Measurements from ENCODE around the gene SGSH.
"Not testable (repeated sequence)": the region's sequence is repeated elsewhere in the genome, so short reads cannot be mapped to it uniquely, and the experiment has no call there.

Gene SGSH

GRCh38 chr17:80253631-80254395, 33.7 kb upstream of the SGSH start:
- no peak for DNase-seq

- peak; percentile 16 for DNase-seq
Measured at GRCh38 chr17:80252871-80253270, 32.7 kb upstream of the SGSH start.

- DNase-seq, result no peak
Measured at GRCh38 chr17:80251966-80252365, 31.8 kb upstream of the SGSH start.

GRCh38 chr17:80248894-80249710, 29.0 kb upstream of the SGSH start:
- no peak for DNase-seq

- DNase-seq, result no peak
Measured at GRCh38 chr17:80248001-80248893, 28.1 kb upstream of the SGSH start.

GRCh38 chr17:80247561-80247960, 27.4 kb upstream of the SGSH start:
- no peak for DNase-seq

- DNase-seq, result no peak
Measured at GRCh38 chr17:80246726-80247125, 26.6 kb upstream of the SGSH start.

GRCh38 chr17:80246266-80246681, 26.1 kb upstream of the SGSH start:
- DNase-seq, result no peak

GRCh38 chr17:80245566-80246265, 25.6 kb upstream of the SGSH start:
- no peak for DNase-seq

- no peak for DNase-seq
Measured at GRCh38 chr17:80244871-80245509, 24.9 kb upstream of the SGSH start.

GRCh38 chr17:80244448-80244847, 24.3 kb upstream of the SGSH start:
- DNase-seq, result not testable (repeated sequence)

- no peak for DNase-seq
Measured at GRCh38 chr17:80243526-80244433, 23.6 kb upstream of the SGSH start.

- DNase-seq, result no peak
Measured at GRCh38 chr17:80242505-80242904, 22.4 kb upstream of the SGSH start.

- no peak for DNase-seq
Measured at GRCh38 chr17:80237386-80237785, 17.3 kb upstream of the SGSH start.

- no peak for DNase-seq
Measured at GRCh38 chr17:80236911-80237310, 16.8 kb upstream of the SGSH start.

- no peak for DNase-seq
Measured at GRCh38 chr17:80233202-80233601, 13.1 kb upstream of the SGSH start.

- no peak for DNase-seq
Measured at GRCh38 chr17:80232438-80232837, 12.3 kb upstream of the SGSH start.

- DNase-seq, result no peak
Measured at GRCh38 chr17:80229011-80229410, 8.9 kb upstream of the SGSH start.

GRCh38 chr17:80228477-80228876, 8.3 kb upstream of the SGSH start:
- DNase-seq, result no peak

GRCh38 chr17:80227666-80228065, 7.5 kb upstream of the SGSH start:
- DNase-seq, result no peak

GRCh38 chr17:80227156-80227555, 7.0 kb upstream of the SGSH start:
- no peak for DNase-seq

Data from fibroblast of skin of scalp (primary cell).